ENCODE data around the gene TOMT. TPM values are rescaled to one million over a fixed set of nuclear protein-coding genes. Genes with fewer than 3 reads are reported as not detected.
A peak's percentile ranks its signal among the peaks of the same experiment; 100 is the strongest.

TOMT gene
- total and polyA plus RNA-seq, 2 of the 13 experiments (the other 11 are each of a cell fraction or from before 2014, with no cell fraction given), result not detected

- TF ChIP-seq ZNF543 (CRISPR knock-in tag; IDR thresholded peaks at IDR 0.05), result no peak
- TF ChIP-seq PPARG (CRISPR knock-in tag; conservative IDR thresholded peaks at IDR 0.05), result 0 out of 2 replicates have a peak, but pooled peaks have one; percentile 26
- TF ChIP-seq ATF7 (IDR thresholded peaks at IDR 0.05), result no peak
- TF ChIP-seq ATF7 (CRISPR knock-in tag; IDR thresholded peaks at IDR 0.05), result no peak
- peak; percentile 94 for TF ChIP-seq CREM (IDR thresholded peaks at IDR 0.05)
- no peak for TF ChIP-seq CREM (CRISPR knock-in tag; IDR thresholded peaks at IDR 0.05)
- peak; percentile 79; the same call in 1 of the 2 replicates for TF ChIP-seq PHF21A (CRISPR knock-in tag; IDR thresholded peaks at IDR 0.05)
- 0 out of 2 replicates have a peak, but pooled peaks have one; percentile 18 for TF ChIP-seq RARA (CRISPR knock-in tag; IDR thresholded peaks at IDR 0.05)
- TF ChIP-seq ZNF737 (CRISPR knock-in tag; IDR thresholded peaks at IDR 0.05; ENCODE audit: borderline replicate concordance), result no peak
- peak; percentile 85 for TF ChIP-seq ZNF652 (CRISPR knock-in tag; IDR thresholded peaks at IDR 0.05; ENCODE audit: borderline replicate concordance, low read depth)
- no peak for TF ChIP-seq ONECUT2 (CRISPR knock-in tag; IDR thresholded peaks at IDR 0.05)
- no peak for TF ChIP-seq STAT5B (CRISPR knock-in tag; IDR thresholded peaks at IDR 0.05)
- TF ChIP-seq ZNF557 (CRISPR knock-in tag; IDR thresholded peaks at IDR 0.05), result no peak
- TF ChIP-seq, protein P1, sequence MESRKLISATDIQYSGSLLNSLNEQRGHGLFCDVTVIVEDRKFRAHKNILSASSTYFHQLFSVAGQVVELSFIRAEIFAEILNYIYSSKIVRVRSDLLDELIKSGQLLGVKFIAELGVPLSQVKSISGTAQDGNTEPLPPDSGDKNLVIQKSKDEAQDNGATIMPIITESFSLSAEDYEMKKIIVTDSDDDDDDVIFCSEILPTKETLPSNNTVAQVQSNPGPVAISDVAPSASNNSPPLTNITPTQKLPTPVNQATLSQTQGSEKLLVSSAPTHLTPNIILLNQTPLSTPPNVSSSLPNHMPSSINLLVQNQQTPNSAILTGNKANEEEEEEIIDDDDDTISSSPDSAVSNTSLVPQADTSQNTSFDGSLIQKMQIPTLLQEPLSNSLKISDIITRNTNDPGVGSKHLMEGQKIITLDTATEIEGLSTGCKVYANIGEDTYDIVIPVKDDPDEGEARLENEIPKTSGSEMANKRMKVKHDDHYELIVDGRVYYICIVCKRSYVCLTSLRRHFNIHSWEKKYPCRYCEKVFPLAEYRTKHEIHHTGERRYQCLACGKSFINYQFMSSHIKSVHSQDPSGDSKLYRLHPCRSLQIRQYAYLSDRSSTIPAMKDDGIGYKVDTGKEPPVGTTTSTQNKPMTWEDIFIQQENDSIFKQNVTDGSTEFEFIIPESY (CRISPR knock-in tag; IDR thresholded peaks at IDR 0.05), result peak; percentile 8; the same call in 1 of the 2 replicates
- TF ChIP-seq PRDM10 (CRISPR knock-in tag; IDR thresholded peaks at IDR 0.05; ENCODE audit: low read depth), result 0 out of 2 replicates have a peak, but pooled peaks have one; percentile 6
- TF ChIP-seq ZNF205 (CRISPR knock-in tag; IDR thresholded peaks at IDR 0.05), result 0 out of 2 replicates have a peak, but pooled peaks have one; percentile 34
- TF ChIP-seq GATAD1 (CRISPR knock-in tag; IDR thresholded peaks at IDR 0.05), result peak; percentile 82
- TF ChIP-seq ZGPAT (CRISPR knock-in tag; IDR thresholded peaks at IDR 0.05), result peak; percentile 60; the same call in 1 of the 2 replicates
- no peak for TF ChIP-seq NFE2L1 (CRISPR knock-in tag; IDR thresholded peaks at IDR 0.05; ENCODE audit: borderline replicate concordance)
- TF ChIP-seq ZNF777 (CRISPR knock-in tag; IDR thresholded peaks at IDR 0.05), result no peak
- TF ChIP-seq ELF1 (CRISPR knock-in tag; IDR thresholded peaks at IDR 0.05), result peak; percentile 82
- TF ChIP-seq, protein P2, sequence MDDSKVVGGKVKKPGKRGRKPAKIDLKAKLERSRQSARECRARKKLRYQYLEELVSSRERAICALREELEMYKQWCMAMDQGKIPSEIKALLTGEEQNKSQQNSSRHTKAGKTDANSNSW (CRISPR knock-in tag; IDR thresholded peaks at IDR 0.05; ENCODE audit: borderline replicate concordance), result no peak
- TF ChIP-seq ZNF350 (CRISPR knock-in tag; IDR thresholded peaks at IDR 0.05; ENCODE audit: borderline replicate concordance, low read depth), result peak; percentile 58
- no peak for TF ChIP-seq ZSCAN30 (CRISPR knock-in tag; IDR thresholded peaks at IDR 0.05)
Observed at GRCh38 chr11:72112143-72112977, 6.6 kb downstream of the TOMT start, which contains the start of gene ANAPC15 (continued).

Measured in HepG2 (cell line).